Gastroesophageal sphincter (tissue), 4 donors: ENCODE results near the gene IQGAP1. TPM values are rescaled to one million over a fixed set of nuclear protein-coding genes. Genes with fewer than 3 reads are reported as not detected.

Experiments used
- ATAC-seq: fragments of 150-250 bp; one replicate; pipeline ENCODE4 v1.9.1; 2016; ENCODE audit warnings: mild to moderate bottlenecking, moderate library complexity
- H3K27ac ChIP-seq, 4 donors: fragments of 200-600 bp; sonication (generic) in 3 of 4; 1 replicate in 3 of 4; 2 replicates in 1 of 4; pipeline ENCODE4 v1.5.1; 2016 to 2019
- H3K27me3 ChIP-seq: fragments of 200-600 bp; sonication (generic); one replicate; pipeline ENCODE4 v1.5.1; 2019
- H3K36me3 ChIP-seq, 2 donors: fragments of 200-600 bp; sonication (generic); one replicate each; pipeline ENCODE4 v1.5.1; 2019; ENCODE audit warnings: control low read depth in 1 of 2
- H3K4me1 ChIP-seq, 3 donors: fragments of 200-600 bp; sonication (generic); 1 replicate in 2 of 3; 2 replicates in 1 of 3; pipeline ENCODE4 v1.5.1; 2016 to 2019; ENCODE audit warnings: control low read depth in 2 of 3
- H3K4me3 ChIP-seq, 2 donors: fragments of 200-600 bp; sonication (generic); one replicate each; pipeline ENCODE4 v1.5.1; 2019; ENCODE audit warnings: mild to moderate bottlenecking in 1 of 2, moderate library complexity in 1 of 2
- H3K9me3 ChIP-seq, 3 donors: fragments of 200-600 bp; sonication (generic); one replicate each; pipeline ENCODE4 v1.5.1; 2017 to 2019; ENCODE audit warnings: control low read depth in 2 of 3
- CTCF ChIP-seq, 4 experiments: fragments of 200-600 bp in 2 of 4; fragments of 450-650 bp in 2 of 4; sonication (generic) in 1 of 4; IDR thresholded peaks; one replicate each; pipeline ENCODE4 v1.5.1; 2017 to 2019; ENCODE audit warnings: antibody characterized with exemption in 4 of 4, mild to moderate bottlenecking in 2 of 4, moderate library complexity in 2 of 4
- EP300 ChIP-seq: sonication (generic); formaldehyde crosslinking; IDR thresholded peaks from one replicate; pipeline ENCODE4 v1.6.1; 2017; ENCODE audit warnings: antibody characterized with exemption, mild to moderate bottlenecking
- POLR2A ChIP-seq, 2 donors: fragments of 450-650 bp; IDR thresholded peaks; one replicate each; pipeline ENCODE4 v1.6.1; 2017; ENCODE audit warnings: antibody characterized with exemption in 2 of 2, mild to moderate bottlenecking in 2 of 2, moderate library complexity in 1 of 2
- POLR2AphosphoS5 ChIP-seq: sonication (generic); formaldehyde crosslinking; IDR thresholded peaks from one replicate; pipeline ENCODE4 v1.6.1; 2017; ENCODE audit warnings: antibody characterized with exemption
- WGBS, 2 donors: methylation state at CpG; one replicate each; pipeline ENCODE4 v1.1.5; 2018; ENCODE audit warnings: low coverage in 1 of 2; 5-methylcytosine and 5-hydroxymethylcytosine counted together
- total RNA-seq, 4 donors: library from RNA; depleted of rRNA; stranded (reverse); fragments of >200 nt; gene quantifications; one replicate each; pipeline ENCODE4 v1.1.0, GENCODE V29; 2016

The IQGAP1 gene
- total RNA-seq, 4 donors from 2014 or later: 210 to 360 (median 245) TPM

GRCh38 chr15:90419206-90419605 lies 31.2 kb downstream of the IQGAP1 start:
- no peaks in the 10 kb centered on the region for H3K27me3 ChIP-seq
- H3K9me3 ChIP-seq: no peaks in the 10 kb centered on the region
- H3K27ac ChIP-seq: peak overlapping the region in 2 of 4 donors; percentile 80 to 86
- no peak overlapping the region for H3K4me3 ChIP-seq
- TF ChIP-seq POLR2AphosphoS5 (no peak), CTCF (IDR thresholded peaks at IDR 0.05) (no peak), EP300 (no peak), POLR2A (IDR thresholded peaks at IDR 0.05) (no peak)
- ATAC-seq: no peak
- peaks cover 13 to 79% (median 36%) of the 10 kb centered on the region in 3 donors for H3K4me1 ChIP-seq
- no peaks in the 10 kb centered on the region for H3K36me3 ChIP-seq

GRCh38 chr15:90419738-90420406 lies 31.8 kb downstream of the IQGAP1 start:
- Histone ChIP-seq H3K27me3 (no peaks in the 10 kb centered on the region), H3K4me1 (peaks cover 15 to 79% (median 40%) of the 10 kb centered on the region in 3 donors), H3K27ac (peak overlapping the region; percentile 58 to 90 (median 83)), H3K36me3 (no peaks in the 10 kb centered on the region), H3K4me3 (peak overlapping the region in 1 of 2 donors; percentile 17), H3K9me3 (no peaks in the 10 kb centered on the region)
- no peak for TF ChIP-seq EP300
- TF ChIP-seq POLR2AphosphoS5: no peak
- no peak for TF ChIP-seq POLR2A (IDR thresholded peaks at IDR 0.05)
- TF ChIP-seq CTCF (IDR thresholded peaks at IDR 0.05): no peak
- ATAC-seq: peak; percentile 74
- 11 to 17% methylated on average over 1 to 6 of the region's 6 CpGs for WGBS, 2 donors

GRCh38 chr15:90420451-90420850 lies 32.4 kb downstream of the IQGAP1 start:
- Histone ChIP-seq H3K4me1 (peaks cover 16 to 80% (median 41%) of the 10 kb centered on the region in 3 donors), H3K27me3 (no peaks in the 10 kb centered on the region), H3K9me3 (no peaks in the 10 kb centered on the region), H3K4me3 (peak overlapping the region in 1 of 2 donors; percentile 17), H3K36me3 (no peaks in the 10 kb centered on the region), H3K27ac (peak overlapping the region; percentile 58 to 90 (median 83))
- 0 to 64% methylated on average over 1 of the region's 1 CpG for WGBS, 2 donors
- no peak for ATAC-seq
- TF ChIP-seq POLR2AphosphoS5: no peak
- no peak for TF ChIP-seq POLR2A (IDR thresholded peaks at IDR 0.05)
- no peak for TF ChIP-seq CTCF (IDR thresholded peaks at IDR 0.05)
- TF ChIP-seq EP300: no peak

GRCh38 chr15:90421527-90421926 lies 33.5 kb downstream of the IQGAP1 start:
- Histone ChIP-seq H3K4me1 (peaks cover 21 to 88% (median 49%) of the 10 kb centered on the region in 3 donors), H3K9me3 (no peaks in the 10 kb centered on the region), H3K27me3 (no peaks in the 10 kb centered on the region), H3K36me3 (peaks cover 0 to 2% of the 10 kb centered on the region in 2 donors), H3K4me3 (no peak overlapping the region), H3K27ac (peak overlapping the region in 3 of 4 donors; percentile 39 to 86 (median 80))
- no peak for TF ChIP-seq EP300
- no peak for TF ChIP-seq POLR2AphosphoS5
- TF ChIP-seq POLR2A (IDR thresholded peaks at IDR 0.05): no peak
- no peak for TF ChIP-seq CTCF (IDR thresholded peaks at IDR 0.05)
- no peak for ATAC-seq
- WGBS, 2 donors: 86 to 100% methylated on average over 1 to 3 of the region's 3 CpGs

GRCh38 chr15:90422043-90422442 lies 34.0 kb downstream of the IQGAP1 start:
- TF ChIP-seq EP300 (no peak), POLR2AphosphoS5 (no peak), POLR2A (IDR thresholded peaks at IDR 0.05) (no peak), CTCF (IDR thresholded peaks at IDR 0.05) (no peak)
- no peaks in the 10 kb centered on the region for H3K27me3 ChIP-seq
- peaks cover 0 to 7% of the 10 kb centered on the region in 2 donors for H3K36me3 ChIP-seq
- H3K9me3 ChIP-seq: no peaks in the 10 kb centered on the region
- ATAC-seq: no peak
- peaks cover 21 to 88% (median 49%) of the 10 kb centered on the region in 3 donors for H3K4me1 ChIP-seq
- peak overlapping the region in 3 of 4 donors; percentile 39 to 86 (median 80) for H3K27ac ChIP-seq
- WGBS, 2 donors: 49 to 51% methylated on average over 2 of the region's 2 CpGs
- no peak overlapping the region for H3K4me3 ChIP-seq
